Upper lobe of left lung (tissue), 6 donors: Measurements from ENCODE around the gene TOGARAM2. TPM values are rescaled to one million over a fixed set of nuclear protein-coding genes. Genes with fewer than 3 reads are reported as not detected.

Experiments
- ATAC-seq, 2 donors: fragments of 200-7000 bp; cut with Tn5 transposase; one replicate each; pipeline ENCODE4 v1.9.1; 2022; ENCODE audit warnings: mild to moderate bottlenecking in 2 of 2, moderate library complexity in 2 of 2; ENCODE audit not compliant: low FRiP score in 2 of 2
- DNase-seq, 2 donors: peaks; one replicate each; pipeline ENCODE4 v3.0.0-alpha.2; 2019 to 2020
- H3K27ac ChIP-seq, 4 donors: fragments of 200-600 bp; sonication (generic); one replicate each; pipeline ENCODE4 v1.5.1; 2016 to 2019
- H3K27me3 ChIP-seq, 4 donors: fragments of 200-600 bp; sonication (generic); one replicate each; pipeline ENCODE4 v1.5.1; 2017 to 2019
- H3K36me3 ChIP-seq, 4 donors: fragments of 200-600 bp; sonication (generic); one replicate each; pipeline ENCODE4 v1.5.1; 2016 to 2019
- H3K4me1 ChIP-seq, 4 donors: fragments of 200-600 bp; sonication (generic); one replicate each; pipeline ENCODE4 v1.5.1; 2018 to 2019
- H3K4me3 ChIP-seq, 4 donors: fragments of 200-600 bp; sonication (generic); one replicate each; pipeline ENCODE4 v1.5.1; 2017 to 2019; ENCODE audit warnings: mild to moderate bottlenecking in 2 of 4, moderate library complexity in 1 of 4
- H3K9me3 ChIP-seq, 4 donors: fragments of 200-600 bp; sonication (generic); one replicate each; pipeline ENCODE4 v1.5.1; 2018 to 2019
- CTCF ChIP-seq, 6 experiments: fragments of 450-650 bp in 4 of 6; fragments of 200-600 bp in 2 of 6; sonication (generic) in 2 of 6; IDR thresholded peaks; one replicate each; pipeline ENCODE4 v1.5.1; 2016 to 2019; ENCODE audit warnings: antibody characterized with exemption in 6 of 6
- EP300 ChIP-seq, 4 donors: sonication (generic); formaldehyde crosslinking; IDR thresholded peaks; one replicate each; pipeline ENCODE4 v1.5.1; 2017; ENCODE audit warnings: antibody characterized with exemption in 4 of 4, control low read depth in 2 of 4
- POLR2A ChIP-seq, 4 donors: fragments of 450-650 bp; IDR thresholded peaks; one replicate each; pipeline ENCODE4 v1.5.1; 2016 to 2017; ENCODE audit warnings: antibody characterized with exemption in 4 of 4, mild to moderate bottlenecking in 2 of 4
- POLR2AphosphoS5 ChIP-seq, 2 donors: sonication (generic); formaldehyde crosslinking; IDR thresholded peaks; one replicate each; pipeline ENCODE4 v1.5.1; 2017; ENCODE audit warnings: antibody characterized with exemption in 2 of 2
- WGBS, 2 donors: methylation state at CpG; one replicate each; pipeline ENCODE4 v1.1.5; 2017 to 2018; 5-methylcytosine and 5-hydroxymethylcytosine counted together
- total RNA-seq, 6 donors: library from RNA; depleted of rRNA in 4 of 6; stranded (reverse); fragments of >200 nt in 4 of 6; gene quantifications; one replicate each; pipeline versions ENCODE4 v1.1.0 to v1.2.1, GENCODE V29; 2016 to 2021
- donor health status: DM: no; HTN: no; CAD: no; lungs with moderate emphysema.
- donor health status: DM: no; HTN: yes; CAD: no; lungs with severe emphysema.

The TOGARAM2 gene
- total RNA-seq, 6 donors from 2014 or later, result 0.37 to 24.5 (median 10.9) TPM

- no peak for ATAC-seq
- Histone ChIP-seq H3K9me3 (peaks cover 0 to 4% (median 0%) of the 10 kb centered on the region in 4 donors), H3K4me3 (no peak overlapping the region), H3K27me3 (no peaks in the 10 kb centered on the region), H3K36me3 (no peaks in the 10 kb centered on the region), H3K4me1 (no peaks in the 10 kb centered on the region), H3K27ac (no peak overlapping the region)
- WGBS, 2 donors, result 61 to 76% methylated on average over 6 of the region's 6 CpGs
- DNase-seq, result no peak
- no peak for TF ChIP-seq POLR2AphosphoS5 (IDR thresholded peaks at IDR 0.05)
- no peak for TF ChIP-seq EP300 (IDR thresholded peaks at IDR 0.05)
- TF ChIP-seq CTCF (IDR thresholded peaks at IDR 0.05), result no peak
- no peak for TF ChIP-seq POLR2A (IDR thresholded peaks at IDR 0.05)
Measured at GRCh38 chr2:28972778-28973335, 8.2 kb upstream of the TOGARAM2 start.

DNA sequence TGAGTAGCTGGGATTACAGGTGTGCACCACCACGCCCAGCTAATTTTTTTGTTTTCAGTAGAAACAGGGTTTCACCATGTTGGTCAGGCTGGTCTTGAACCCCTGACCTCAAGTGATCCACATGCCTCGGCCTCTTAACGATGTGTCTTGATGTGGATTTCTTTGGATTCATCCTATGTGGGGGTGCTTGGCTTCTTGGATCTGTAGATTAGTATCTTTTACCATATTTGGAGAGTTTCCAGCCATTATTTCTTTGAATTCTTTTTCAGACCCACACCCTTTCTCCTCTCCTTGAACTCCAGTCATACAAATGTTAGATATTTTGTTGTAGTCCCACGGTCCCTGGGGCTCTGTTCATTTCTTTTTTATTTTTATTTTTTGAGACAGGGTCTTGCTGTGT lies 6.8 kb upstream of the TOGARAM2 start:
- TF ChIP-seq CTCF (IDR thresholded peaks at IDR 0.05) (no peak), POLR2AphosphoS5 (IDR thresholded peaks at IDR 0.05) (no peak), EP300 (IDR thresholded peaks at IDR 0.05) (no peak), POLR2A (IDR thresholded peaks at IDR 0.05) (no peak)
- no peaks in the 10 kb centered on the region for H3K27me3 ChIP-seq
- no peaks in the 10 kb centered on the region for H3K4me1 ChIP-seq
- no peak overlapping the region for H3K4me3 ChIP-seq
- DNase-seq (no peak), ATAC-seq (no peak)
- H3K9me3 ChIP-seq, result peaks cover 0 to 4% (median 0%) of the 10 kb centered on the region in 4 donors
- WGBS, 2 donors, result 89% methylated on average over 4 of the region's 4 CpGs
- no peaks in the 10 kb centered on the region for H3K36me3 ChIP-seq
- H3K27ac ChIP-seq, result no peak overlapping the region

GRCh38 chr2:28975671-28976070 lies 5.4 kb upstream of the TOGARAM2 start:
- 72 to 80% methylated on average over 1 of the region's 1 CpG for WGBS, 2 donors
- DNase-seq (no peak), ATAC-seq (no peak)
- Histone ChIP-seq H3K36me3 (no peaks in the 10 kb centered on the region), H3K27ac (no peak overlapping the region), H3K4me1 (no peaks in the 10 kb centered on the region), H3K9me3 (peaks cover 0 to 4% (median 0%) of the 10 kb centered on the region in 4 donors), H3K27me3 (no peaks in the 10 kb centered on the region), H3K4me3 (no peak overlapping the region)
- TF ChIP-seq POLR2AphosphoS5 (IDR thresholded peaks at IDR 0.05) (no peak), CTCF (IDR thresholded peaks at IDR 0.05) (no peak), EP300 (IDR thresholded peaks at IDR 0.05) (no peak), POLR2A (IDR thresholded peaks at IDR 0.05) (no peak)

GRCh38 chr2:28976584-28976983 lies 4.5 kb upstream of the TOGARAM2 start:
- peak; percentile 31 to 38 for ATAC-seq

More at GRCh38 chr2:28976584-28976983, 4.5 kb upstream of the TOGARAM2 start:
- no peak overlapping the region for H3K27ac ChIP-seq
- no peak for DNase-seq
- peaks cover 0 to 4% (median 0%) of the 10 kb centered on the region in 4 donors for H3K9me3 ChIP-seq
- H3K4me1 ChIP-seq, result no peaks in the 10 kb centered on the region
- TF ChIP-seq POLR2A (IDR thresholded peaks at IDR 0.05) (no peak), CTCF (IDR thresholded peaks at IDR 0.05) (no peak), POLR2AphosphoS5 (IDR thresholded peaks at IDR 0.05) (no peak), EP300 (IDR thresholded peaks at IDR 0.05) (no peak)
- H3K27me3 ChIP-seq, result no peaks in the 10 kb centered on the region
- 68% methylated on average over 3 of the region's 3 CpGs; no CpG with 5 or more reads in 1 of the 2 donors for WGBS, 2 donors
- H3K36me3 ChIP-seq, result no peaks in the 10 kb centered on the region
- no peak overlapping the region for H3K4me3 ChIP-seq
